Muscle layer of duodenum (tissue), 2 donors: ENCODE data around the gene OBP2B.
"Not testable (repeated sequence)": the region's sequence is repeated elsewhere in the genome, so short reads cannot be mapped to it uniquely, and the experiment has no call there.

ENCODE experiments used
- H3K27ac ChIP-seq: one replicate; pipeline ENCODE4 v1.7.0; 2013; ENCODE audit warnings: mild to moderate bottlenecking, low read length
- H3K27me3 ChIP-seq: one replicate; pipeline ENCODE4 v1.7.0; 2013; ENCODE audit warnings: low read depth, mild to moderate bottlenecking, control low read depth, low read length
- H3K36me3 ChIP-seq, 2 donors: one replicate each; pipeline ENCODE4 v1.7.0; 2013; ENCODE audit warnings: low read length in 2 of 2, control low read depth in 1 of 2, mild to moderate bottlenecking in 1 of 2; ENCODE audit not compliant: insufficient read depth in 2 of 2, control insufficient read depth in 1 of 2
- H3K4me1 ChIP-seq, 2 donors: one replicate each; pipeline ENCODE4 v1.7.0; 2013; ENCODE audit warnings: low read length in 2 of 2, mild to moderate bottlenecking in 2 of 2, control low read depth in 1 of 2, moderate library complexity in 1 of 2; ENCODE audit not compliant: insufficient read depth in 2 of 2, control insufficient read depth in 1 of 2
- H3K4me3 ChIP-seq, 2 donors: one replicate each; pipeline ENCODE4 v1.7.0; 2013; ENCODE audit warnings: low read length in 2 of 2, low read depth in 1 of 2, mild to moderate bottlenecking in 1 of 2
- H3K9me3 ChIP-seq, 2 donors: one replicate each; pipeline ENCODE4 v1.7.0; 2013; ENCODE audit warnings: low read length in 2 of 2, control low read depth in 1 of 2, mild to moderate bottlenecking in 1 of 2; ENCODE audit not compliant: control insufficient read depth in 1 of 2
- donor health status: healthy.

OBP2B gene

DNA sequence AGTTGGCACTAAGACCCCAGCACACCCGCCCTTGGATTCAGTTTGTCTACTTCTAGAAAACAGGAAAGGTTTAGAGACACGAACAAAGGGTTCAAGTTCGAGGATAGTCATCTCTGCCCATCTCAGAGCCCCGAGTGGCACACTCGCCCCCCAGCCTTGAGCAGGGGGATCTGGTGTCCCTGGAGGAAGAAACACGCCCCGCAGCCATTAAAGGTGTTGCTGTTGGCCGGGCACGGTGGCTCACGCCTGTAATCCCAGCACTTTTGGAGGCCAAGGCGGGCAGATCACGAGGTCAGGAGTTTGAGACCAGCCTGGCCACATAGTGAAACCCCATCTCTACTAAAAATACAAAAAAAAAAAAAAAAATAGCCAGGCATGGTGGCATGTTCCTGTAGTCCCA, 39.4 kb downstream of the OBP2B start:
- H3K4me3 ChIP-seq, H3K36me3 ChIP-seq, H3K9me3 ChIP-seq, H3K27me3 ChIP-seq, H3K4me1 ChIP-seq, H3K27ac ChIP-seq: not testable (repeated sequence)

DNA sequence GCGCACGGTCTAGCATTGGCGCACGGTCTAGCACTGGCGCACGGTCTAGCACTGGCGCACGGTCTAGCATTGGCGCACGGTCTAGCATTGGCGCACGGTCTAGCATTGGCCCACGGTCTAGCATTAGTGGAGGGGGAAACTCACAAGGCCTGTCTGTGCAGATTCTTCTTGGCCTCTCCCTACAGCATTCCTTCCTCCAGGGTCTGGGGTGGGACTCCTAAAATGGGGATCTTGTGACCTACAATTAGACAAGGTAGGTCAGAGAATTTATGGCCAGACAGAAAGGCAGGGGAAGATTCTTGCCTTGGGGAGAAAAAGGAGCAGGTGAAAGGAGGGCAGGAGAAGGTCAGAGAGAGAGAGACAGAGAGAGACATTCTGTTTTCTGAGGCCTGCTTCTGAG, 39.9 kb downstream of the OBP2B start:
- Histone ChIP-seq H3K27ac (no peak overlapping the region), H3K4me1 (peaks cover 0 to 3% of the 10 kb centered on the region in 2 donors), H3K36me3 (no peaks in the 10 kb centered on the region), H3K9me3 (no peaks in the 10 kb centered on the region), H3K4me3 (no peak overlapping the region), H3K27me3 (no peaks in the 10 kb centered on the region)

GRCh38 chr9:133168432-133168831, 40.6 kb downstream of the OBP2B start:
- Histone ChIP-seq H3K27ac (no peak overlapping the region), H3K4me3 (no peak overlapping the region), H3K4me1 (peaks cover 0 to 9% of the 10 kb centered on the region in 2 donors), H3K9me3 (no peaks in the 10 kb centered on the region), H3K36me3 (no peaks in the 10 kb centered on the region), H3K27me3 (no peaks in the 10 kb centered on the region)

- peaks cover 0 to 16% of the 10 kb centered on the region in 2 donors for H3K4me1 ChIP-seq
- H3K36me3 ChIP-seq, result no peaks in the 10 kb centered on the region
Observed at GRCh38 chr9:133167769-133168168, 41.3 kb downstream of the OBP2B start.

DNA sequence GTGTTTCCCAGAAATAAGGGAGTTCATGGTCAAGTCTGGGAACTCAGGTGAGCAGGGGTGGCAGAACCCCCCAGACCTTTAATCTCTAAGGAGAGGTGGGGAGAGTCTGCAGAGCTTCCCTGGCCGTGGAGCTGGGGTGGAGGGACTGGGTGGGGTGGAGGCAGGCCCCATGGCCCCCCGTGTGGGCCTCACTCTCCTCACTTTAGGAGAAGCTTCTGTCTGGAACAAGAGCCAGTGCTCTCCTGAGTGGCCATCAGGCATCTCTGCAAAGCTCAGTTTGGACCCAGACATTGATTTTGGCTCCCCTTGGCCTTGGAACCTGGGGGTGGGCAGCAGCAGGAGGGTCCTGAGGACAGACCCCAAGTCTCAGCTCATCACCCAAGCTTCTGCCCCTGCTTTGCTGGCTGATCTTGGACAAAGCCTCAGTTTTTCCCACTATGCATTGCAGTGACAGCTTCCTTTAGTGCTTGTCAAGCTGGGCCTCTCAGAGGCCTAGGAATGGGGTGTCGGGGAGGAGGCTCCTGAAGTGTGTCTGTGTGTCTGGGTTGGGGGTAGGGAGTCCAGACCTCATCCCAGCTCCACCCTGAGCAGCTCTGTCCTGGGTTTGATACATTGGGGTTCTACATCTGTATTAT, 41.8 kb downstream of the OBP2B start:
- Histone ChIP-seq H3K27me3 (no peaks in the 10 kb centered on the region), H3K4me1 (peaks cover 0 to 17% of the 10 kb centered on the region in 2 donors), H3K9me3 (no peaks in the 10 kb centered on the region), H3K4me3 (no peak overlapping the region), H3K27ac (no peak overlapping the region), H3K36me3 (no peaks in the 10 kb centered on the region)

More at GRCh38 chr9:133167769-133168168, 41.3 kb downstream of the OBP2B start:
- Histone ChIP-seq H3K4me3 (no peak overlapping the region), H3K27me3 (no peaks in the 10 kb centered on the region), H3K9me3 (no peaks in the 10 kb centered on the region), H3K27ac (no peak overlapping the region)

DNA sequence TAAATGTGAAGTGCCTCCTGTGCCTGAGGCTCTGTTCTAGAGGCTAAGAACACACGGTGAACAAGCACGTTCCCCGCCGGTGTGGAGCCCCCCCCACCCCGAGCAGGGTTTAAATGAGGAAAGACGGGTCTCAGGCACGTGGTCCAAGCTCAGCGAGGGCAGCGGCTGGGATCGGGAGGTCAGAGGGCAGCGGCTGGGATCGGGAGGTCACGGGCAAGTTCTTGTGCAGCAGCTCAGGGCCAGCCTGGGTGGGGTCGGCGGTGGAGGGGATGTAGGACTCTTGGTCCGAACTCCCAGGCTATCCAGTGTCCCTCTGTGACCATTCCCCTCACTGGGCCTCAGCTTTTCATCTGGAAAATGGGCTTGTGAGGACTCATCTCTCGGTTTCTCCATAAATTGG, 42.7 kb downstream of the OBP2B start:
- H3K27ac ChIP-seq, result no peak overlapping the region
- no peaks in the 10 kb centered on the region for H3K27me3 ChIP-seq
- peaks cover 0 to 22% of the 10 kb centered on the region in 2 donors for H3K4me1 ChIP-seq
- no peaks in the 10 kb centered on the region for H3K36me3 ChIP-seq
- H3K4me3 ChIP-seq, result no peak overlapping the region
- H3K9me3 ChIP-seq, result no peaks in the 10 kb centered on the region

DNA sequence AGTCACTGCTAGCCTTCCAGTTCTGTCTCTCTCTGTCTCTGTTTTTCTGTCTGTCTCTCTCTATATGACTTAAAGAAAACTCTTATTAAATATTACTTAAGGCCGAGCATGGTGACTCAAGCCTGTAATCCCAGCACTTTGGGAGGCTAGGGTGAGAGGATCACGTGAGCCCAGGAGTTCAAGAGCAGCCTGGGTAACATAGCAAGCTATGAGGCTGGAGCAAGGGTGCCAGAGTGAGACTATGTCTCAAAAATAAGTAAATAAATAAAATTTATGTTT, 43.7 kb downstream of the OBP2B start:
- peaks cover 0 to 26% of the 10 kb centered on the region in 2 donors for H3K4me1 ChIP-seq
- no peaks in the 10 kb centered on the region for H3K9me3 ChIP-seq
- H3K36me3 ChIP-seq, result no peaks in the 10 kb centered on the region
- H3K4me3 ChIP-seq, result no peak overlapping the region
- no peaks in the 10 kb centered on the region for H3K27me3 ChIP-seq
- H3K27ac ChIP-seq, result no peak overlapping the region

GRCh38 chr9:133164191-133164590, 44.9 kb downstream of the OBP2B start:
- no peak overlapping the region for H3K27ac ChIP-seq
- peaks cover 0 to 26% of the 10 kb centered on the region in 2 donors for H3K4me1 ChIP-seq
- no peaks in the 10 kb centered on the region for H3K36me3 ChIP-seq
- no peaks in the 10 kb centered on the region for H3K27me3 ChIP-seq
- peak overlapping the region; percentile 56 to 82 for H3K4me3 ChIP-seq
- H3K9me3 ChIP-seq, result no peaks in the 10 kb centered on the region

DNA sequence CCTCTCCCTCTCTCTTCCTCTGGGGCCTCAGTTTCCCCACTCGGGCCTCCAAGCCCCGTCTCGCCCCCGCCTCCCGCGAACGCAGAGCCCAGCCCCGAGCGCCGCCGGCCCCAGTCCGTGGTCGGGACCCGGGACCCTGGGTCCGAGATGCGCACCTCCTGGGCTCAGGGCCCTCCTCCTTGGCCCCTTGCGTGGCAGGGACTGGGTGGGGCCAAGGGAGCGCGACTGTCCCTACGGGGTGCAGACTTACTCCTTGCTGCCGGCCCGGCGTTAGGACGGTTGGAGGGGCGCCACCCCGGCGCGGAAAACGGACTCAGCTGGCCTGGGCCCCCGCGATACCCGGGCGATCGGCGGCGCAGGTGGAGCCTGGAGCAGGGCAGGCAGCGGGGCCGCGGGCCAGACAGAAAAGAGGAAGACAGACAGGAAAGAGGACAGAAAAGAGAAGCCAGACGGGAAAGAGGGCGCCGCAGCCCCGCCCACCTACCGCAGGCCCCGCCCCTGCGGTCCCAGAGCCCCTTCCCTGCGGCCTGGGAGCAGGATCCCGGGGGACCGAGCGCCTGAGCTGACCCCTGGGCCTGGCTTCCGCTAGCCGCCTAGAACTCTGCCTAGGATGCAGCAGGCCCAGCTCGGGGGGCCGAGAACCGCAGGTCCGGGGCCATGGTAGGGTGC, 45.4 kb downstream of the OBP2B start, which contains the start of gene GBGT1:
Gene GBGT1, minus strand, starts transcription at position 411 of the 669 bp plus-strand sequence. CDS start 1,502 bp downstream, outside the sequence.
- Histone ChIP-seq H3K4me3 (peak within 1 kb of the TSS; percentile 56 to 82), H3K4me1 (peaks cover 0 to 26% of the 10 kb centered on the region in 2 donors), H3K27ac (no peak within 1 kb of the TSS), H3K36me3 (no peaks in the 10 kb centered on the region), H3K9me3 (no peaks in the 10 kb centered on the region), H3K27me3 (no peaks in the 10 kb centered on the region)

DNA sequence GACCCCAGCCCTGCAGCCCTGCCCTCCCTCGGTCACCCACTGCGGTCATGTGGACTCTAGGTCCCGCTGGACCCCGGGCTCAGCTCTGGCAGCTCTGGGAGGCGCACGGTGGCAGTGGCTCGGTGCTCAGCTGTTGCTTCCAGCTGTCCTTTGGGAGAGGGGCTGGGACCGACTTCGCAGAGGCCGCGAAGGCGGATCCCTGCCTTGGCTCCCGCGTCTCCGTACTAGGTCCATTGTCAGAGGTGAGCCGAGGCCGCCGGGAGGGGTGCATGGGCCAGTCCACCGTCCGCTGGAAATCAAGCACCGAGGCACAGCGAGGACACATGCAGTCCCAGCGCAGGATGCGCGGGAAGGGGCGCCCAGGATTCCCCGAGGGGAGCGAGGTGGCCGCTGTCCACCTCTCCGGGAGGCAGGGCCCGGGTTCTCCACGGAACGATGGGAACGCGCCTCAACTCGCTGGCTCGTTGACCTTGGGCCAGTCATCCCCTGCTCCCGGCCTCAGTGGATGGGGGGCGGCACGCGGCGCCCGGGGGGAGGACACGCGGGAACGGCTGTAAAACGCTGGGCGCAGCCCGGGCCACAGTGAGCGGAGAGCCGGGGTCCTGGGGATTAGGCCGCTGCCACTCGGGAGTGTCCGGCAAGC, 46.1 kb downstream of the OBP2B start:
- Histone ChIP-seq H3K4me3 (peak overlapping the region; percentile 56 to 82), H3K27ac (no peak overlapping the region), H3K4me1 (peaks cover 0 to 26% of the 10 kb centered on the region in 2 donors)

GRCh38 chr9:133161547-133161950, 47.5 kb downstream of the OBP2B start:
- H3K27ac ChIP-seq, result no peak overlapping the region
- no peaks in the 10 kb centered on the region for H3K36me3 ChIP-seq
- no peak overlapping the region for H3K4me3 ChIP-seq
- no peaks in the 10 kb centered on the region for H3K27me3 ChIP-seq
- H3K4me1 ChIP-seq, result peaks cover 0 to 26% of the 10 kb centered on the region in 2 donors
- no peaks in the 10 kb centered on the region for H3K9me3 ChIP-seq

More for the DNA sequence above, 46.1 kb downstream of the OBP2B start:
- Histone ChIP-seq H3K27me3 (no peaks in the 10 kb centered on the region), H3K36me3 (no peaks in the 10 kb centered on the region), H3K9me3 (no peaks in the 10 kb centered on the region)
